AG04450 (cell line): ENCODE data around the gene DRC7. TPM values are rescaled to one million over a fixed set of nuclear protein-coding genes. Genes with fewer than 3 reads are reported as not detected.

ENCODE experiments used
- CTCF ChIA-PET: fragments of 300-600, 350-600 bp; formaldehyde crosslinking; extraction: SDS; loops from one replicate; lab custom pipeline; 2022; ENCODE audit warnings: antibody characterized with exemption, inconsistent platforms; lab: Charles Lee
- POLR2A ChIA-PET: fragments of 350-600 bp; formaldehyde crosslinking; extraction: SDS; loops from one replicate; lab custom pipeline; 2021; ENCODE audit warnings: antibody characterized with exemption, inconsistent platforms; lab: Yijun Ruan, JAX
- DNase-seq: peaks from one replicate; pipeline ENCODE4 v3.0.0-alpha.2; 2011; ENCODE audit warnings: low read depth, low spot score
- H3K27ac ChIP-seq: one replicate; pipeline ENCODE4 v1.5.1; 2012; ENCODE audit warnings: low read depth, low read length, control low read depth
- H3K27me3 ChIP-seq: one replicate; pipeline ENCODE4 v1.6.0; 2012; ENCODE audit warnings: low read length; ENCODE audit not compliant: control insufficient read depth, insufficient read depth
- H3K4me3 ChIP-seq: 2 replicates; pipeline ENCODE4 v1.5.1; 2011; ENCODE audit warnings: mild to moderate bottlenecking, low read depth, low read length, control low read depth
- H3K9me3 ChIP-seq: 2 replicates; pipeline ENCODE4 v1.5.1; 2012; ENCODE audit warnings: low read length; ENCODE audit not compliant: control insufficient read depth, insufficient read depth
- CTCF ChIP-seq: IDR thresholded peaks from 2 replicates; pipeline ENCODE4 v1.5.1; 2011; ENCODE audit warnings: low read depth, low read length, control low read depth, inconsistent platforms
- polyA minus RNA-seq: library from RNA; depleted of rRNA, polyadenylated mRNA; stranded (reverse); fragments of >200 nt; gene quantifications from 2 replicates; pipeline ENCODE4 v1.2.3, GENCODE V29; 2011; rRNA and poly(A)+ RNA removed
- polyA plus RNA-seq: library from polyadenylated mRNA; depleted of rRNA; stranded (reverse); fragments of >200 nt; gene quantifications from 2 replicates; pipeline ENCODE4 v1.2.3, GENCODE V29; 2011; rRNA removed

Gene DRC7
- polyA plus RNA-seq (not detected in 2 replicates), polyA minus RNA-seq (not detected in 2 replicates)

GRCh38 chr16:57694725-57695679 is at the start of gene DRC7:
Gene DRC7 (plus strand): TSS chr16:57694806. CDS start chr16:57697950, 3,144 bp downstream.
- Histone ChIP-seq H3K4me3 (no peak within 1 kb of the TSS), H3K9me3 (no peaks in the 10 kb centered on the region; the same call in 1 of the 2 replicates), H3K27ac (no peak within 1 kb of the TSS), H3K27me3 (peaks cover 31% of the 10 kb centered on the region)
- POLR2A ChIA-PET: no interaction called here
- no peak for TF ChIP-seq CTCF
- no peak for DNase-seq
- CTCF ChIA-PET: no interaction called here

GRCh38 chr16:57645169-57645568 is 49.4 kb upstream of the DRC7 start:
- no peaks in the 10 kb centered on the region for H3K27me3 ChIP-seq
- no peaks in the 10 kb centered on the region for H3K9me3 ChIP-seq
- POLR2A ChIA-PET: no interaction called here
- CTCF ChIA-PET: interaction anchor here (1.0 to 5.9 kb wide), 4 partner anchors 53 to 73 kb away, joined by 4 to 94 read pairs (median 75); no protein-coding TSS in a partner anchor
- no peak for DNase-seq
- no peak overlapping the region for H3K4me3 ChIP-seq
- H3K27ac ChIP-seq: no peak overlapping the region
- TF ChIP-seq CTCF: no peak

- POLR2A ChIA-PET: interaction anchor here (0.5 kb wide), 1 partner anchor 243 kb away, joined by 3 read pairs; no protein-coding TSS in a partner anchor
- CTCF ChIA-PET: interaction anchor here (1.0 to 5.9 kb wide), 4 partner anchors 53 to 74 kb away, joined by 4 to 94 read pairs (median 75); no protein-coding TSS in a partner anchor
Observed at GRCh38 chr16:57645691-57646387, 48.8 kb upstream of the DRC7 start.

GRCh38 chr16:57646388-57647039 is 48.1 kb upstream of the DRC7 start:
- CTCF ChIA-PET: interaction anchor here (2.2 to 5.9 kb wide), 5 partner anchors 11 to 127 kb away, joined by 7 to 94 read pairs (median 59); no protein-coding TSS in a partner anchor
- no peak for DNase-seq
- Histone ChIP-seq H3K27ac (no peak overlapping the region), H3K9me3 (no peaks in the 10 kb centered on the region; the same call in 1 of the 2 replicates), H3K27me3 (no peaks in the 10 kb centered on the region), H3K4me3 (no peak overlapping the region)
- POLR2A ChIA-PET: interaction anchor here (0.5 kb wide), 1 partner anchor 244 kb away, joined by 3 read pairs; no protein-coding TSS in a partner anchor
- no peak for TF ChIP-seq CTCF

More at GRCh38 chr16:57645691-57646387, 48.8 kb upstream of the DRC7 start:
- Histone ChIP-seq H3K27me3 (no peaks in the 10 kb centered on the region), H3K4me3 (no peak overlapping the region), H3K27ac (no peak overlapping the region), H3K9me3 (no peaks in the 10 kb centered on the region; the same call in 1 of the 2 replicates)
- DNase-seq: no peak
- no peak for TF ChIP-seq CTCF
